ENCODE measurements around the gene PRRT2. TPM values are rescaled to one million over a fixed set of nuclear protein-coding genes. Genes with fewer than 3 reads are reported as not detected.

PRRT2 gene
- polyA plus RNA-seq, 2 of the 4 experiments (the other 2 are of a cell fraction): 0.25 to 0.44 TPM

DNA sequence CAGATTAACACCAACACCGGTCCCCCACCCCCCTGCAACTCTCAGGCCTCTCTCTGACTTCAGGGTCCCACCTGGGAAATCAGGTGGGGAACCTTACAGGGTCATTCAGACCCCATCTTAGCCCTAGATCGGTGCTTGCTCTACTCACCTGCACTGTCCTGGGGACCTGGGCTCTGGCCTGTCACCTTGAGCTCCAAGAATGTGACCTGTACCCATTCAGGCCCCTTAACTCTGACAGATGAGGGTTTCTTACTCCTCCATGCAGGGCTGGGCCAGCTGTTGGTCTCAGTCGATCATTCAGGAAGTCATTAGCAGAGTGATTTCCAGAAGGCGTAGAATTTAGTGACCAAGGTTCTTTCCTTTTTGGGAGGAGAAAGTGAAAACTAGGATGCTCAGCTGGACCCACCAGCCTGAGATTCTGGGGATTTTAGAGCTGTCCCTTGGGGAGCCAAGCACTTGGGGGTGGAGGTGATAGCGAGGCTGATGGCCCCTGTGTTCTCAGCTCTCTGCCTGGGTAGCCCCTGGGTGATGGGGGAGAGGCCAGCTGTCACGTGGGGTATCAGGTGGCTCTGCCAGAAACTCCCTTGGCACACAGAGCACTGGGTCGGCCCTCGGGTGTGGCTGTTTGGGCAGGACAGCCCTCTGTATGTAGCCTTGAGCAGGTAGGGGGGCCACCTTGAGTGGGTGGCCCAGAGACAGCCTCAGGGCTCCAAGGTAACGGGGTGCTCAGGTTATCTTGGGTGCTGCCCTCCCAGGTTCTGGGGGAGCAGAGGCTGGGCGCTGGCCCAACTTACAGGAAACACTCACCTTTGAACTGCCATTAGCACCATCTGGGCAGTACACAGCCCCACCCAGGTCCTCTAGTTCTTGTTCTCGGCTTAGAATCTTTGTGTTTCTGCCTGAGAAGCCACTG lies 9.0 kb downstream of the PRRT2 start:
- peaks cover 69% of the 10 kb centered on the region for H3K4me1 ChIP-seq
- ATAC-seq (peak; percentile 26 to 33; a peak in 5 of 6 replicates), FAIRE-seq (no peak), DNase-seq (ENCODE audit: low read depth in 1 of 2, low spot score in 1 of 2) (peak; percentile 59 to 77)
- H3K4me3 ChIP-seq: peak overlapping the region; percentile 61
- H3K4me2 ChIP-seq: peak overlapping the region; percentile 99
- ChIA-PET POLR2A (interaction anchor here (1.3 to 2.5 kb wide), 4 partner anchors 14 to 152 kb away, joined by 3 to 9 read pairs (median 6); partner anchors contain the start of genes MAZ, SEZ6L2 and TAOK2), CTCF (interaction anchor here (0.8 to 24.4 kb wide), 18 partner anchors 9 to 211 kb away, joined by 3 to 568 read pairs (median 4); partner anchors contain the start of genes CDIPT, MAZ and TLCD3B)
- H3K9me3 ChIP-seq: no peaks in the 10 kb centered on the region
- 2% methylated on average over 11 of the region's 11 CpGs for WGBS (ENCODE audit: missing lambda C conversion rate)
- H3K27ac ChIP-seq: peak overlapping the region; percentile 92 to 93
- TF ChIP-seq PHF8 (IDR thresholded peaks at IDR 0.05; ENCODE audit: borderline replicate concordance, low read depth) (no peak), HOXA7 (CRISPR knock-in tag; IDR thresholded peaks at IDR 0.05) (no peak), POLR2A (IDR thresholded peaks at IDR 0.05; ENCODE audit: low read length) (peak; percentile 12), HOXB13 (CRISPR knock-in tag; IDR thresholded peaks at IDR 0.05; ENCODE audit: low read depth) (no peak)
- TF ChIP-seq, protein P1, sequence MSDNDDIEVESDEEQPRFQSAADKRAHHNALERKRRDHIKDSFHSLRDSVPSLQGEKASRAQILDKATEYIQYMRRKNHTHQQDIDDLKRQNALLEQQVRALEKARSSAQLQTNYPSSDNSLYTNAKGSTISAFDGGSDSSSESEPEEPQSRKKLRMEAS (IDR thresholded peaks at IDR 0.05): peak; percentile 28; the same call in 1 of the 2 replicates
- TF ChIP-seq, protein P2, sequence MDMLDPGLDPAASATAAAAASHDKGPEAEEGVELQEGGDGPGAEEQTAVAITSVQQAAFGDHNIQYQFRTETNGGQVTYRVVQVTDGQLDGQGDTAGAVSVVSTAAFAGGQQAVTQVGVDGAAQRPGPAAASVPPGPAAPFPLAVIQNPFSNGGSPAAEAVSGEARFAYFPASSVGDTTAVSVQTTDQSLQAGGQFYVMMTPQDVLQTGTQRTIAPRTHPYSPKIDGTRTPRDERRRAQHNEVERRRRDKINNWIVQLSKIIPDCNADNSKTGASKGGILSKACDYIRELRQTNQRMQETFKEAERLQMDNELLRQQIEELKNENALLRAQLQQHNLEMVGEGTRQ (IDR thresholded peaks at IDR 0.05): peak; percentile 94

DNA sequence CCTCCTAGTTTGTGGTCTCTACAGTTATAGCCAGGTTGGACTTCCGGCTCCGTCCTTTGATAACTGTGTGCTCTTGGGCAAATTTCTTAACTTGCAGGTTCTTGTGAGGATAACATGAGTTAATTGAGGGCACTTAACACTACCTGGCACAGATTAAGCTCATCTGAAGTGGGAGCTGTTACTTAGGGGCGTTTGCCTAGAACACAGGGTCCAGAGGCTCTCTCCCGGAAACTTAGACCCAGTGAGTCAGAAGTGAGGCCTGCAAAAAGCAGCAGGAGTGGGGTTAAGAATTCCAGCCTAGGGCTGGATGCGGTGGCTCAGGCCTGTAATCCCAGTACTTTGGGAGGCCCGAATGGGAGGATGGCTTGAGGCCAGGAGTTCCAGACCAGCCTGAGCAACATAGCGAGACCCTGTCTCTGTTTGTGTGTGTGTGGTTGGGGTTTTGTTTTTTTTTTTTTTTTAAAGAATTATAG lies 9.7 kb downstream of the PRRT2 start:
- Histone ChIP-seq H3K27ac (peak overlapping the region; percentile 92 to 93), H3K9me3 (no peaks in the 10 kb centered on the region), H3K4me1 (peaks cover 76% of the 10 kb centered on the region), H3K4me2 (peak overlapping the region; percentile 99), H3K4me3 (peak overlapping the region; percentile 61)
- POLR2A ChIA-PET: interaction anchor here (0.6 to 2.5 kb wide), 4 partner anchors 26 to 78 kb away, joined by 3 to 9 read pairs (median 4); partner anchors contain the start of gene SEZ6L2
- no peak for TF ChIP-seq PHF8 (IDR thresholded peaks at IDR 0.05; ENCODE audit: borderline replicate concordance, low read depth)
- no peak for TF ChIP-seq BHLHE40 (IDR thresholded peaks at IDR 0.05; ENCODE audit: low read depth, low read length)
- no peak for TF ChIP-seq CHD4 (IDR thresholded peaks at IDR 0.05; ENCODE audit: borderline replicate concordance)
- no peak for TF ChIP-seq RNF2 (IDR thresholded peaks at IDR 0.05; ENCODE audit: borderline replicate concordance, low read depth)
- TF ChIP-seq, protein P1 (IDR thresholded peaks at IDR 0.05): peak; percentile 15; the same call in 1 of the 2 replicates
- TF ChIP-seq RFX5 (IDR thresholded peaks at IDR 0.05): no peak
- no peak for TF ChIP-seq EHMT2 (IDR thresholded peaks at IDR 0.05; ENCODE audit: low read depth)
- TF ChIP-seq, protein P3, sequence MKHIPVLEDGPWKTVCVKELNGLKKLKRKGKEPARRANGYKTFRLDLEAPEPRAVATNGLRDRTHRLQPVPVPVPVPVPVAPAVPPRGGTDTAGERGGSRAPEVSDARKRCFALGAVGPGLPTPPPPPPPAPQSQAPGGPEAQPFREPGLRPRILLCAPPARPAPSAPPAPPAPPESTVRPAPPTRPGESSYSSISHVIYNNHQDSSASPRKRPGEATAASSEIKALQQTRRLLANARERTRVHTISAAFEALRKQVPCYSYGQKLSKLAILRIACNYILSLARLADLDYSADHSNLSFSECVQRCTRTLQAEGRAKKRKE (CRISPR knock-in tag; IDR thresholded peaks at IDR 0.05; ENCODE audit: low read depth): no peak
- no peak for TF ChIP-seq FOSL2 (IDR thresholded peaks at IDR 0.05)
- peak; percentile 61 for TF ChIP-seq FOSL2 (CRISPR knock-in tag; IDR thresholded peaks at IDR 0.05)
- no peak for TF ChIP-seq MYC (IDR thresholded peaks at IDR 0.05; ENCODE audit: borderline replicate concordance, low read length)
- no peak for TF ChIP-seq NPAS2 (CRISPR knock-in tag; IDR thresholded peaks at IDR 0.05; ENCODE audit: borderline replicate concordance)
- peak; percentile 64 to 74 for DNase-seq (ENCODE audit: low read depth in 1 of 2, low spot score in 1 of 2)
- WGBS (ENCODE audit: missing lambda C conversion rate): 13% methylated on average over 7 of the region's 7 CpGs
- CTCF ChIA-PET: interaction anchor here (0.8 to 24.4 kb wide), 6 partner anchors 14 to 211 kb away, joined by 3 to 568 read pairs (median 4); partner anchors contain the start of genes KIF22 and MAZ
- FAIRE-seq: no peak
- peak in 1 of 2 experiments; percentile 41; a peak in 3 of 6 replicates for ATAC-seq

DNA sequence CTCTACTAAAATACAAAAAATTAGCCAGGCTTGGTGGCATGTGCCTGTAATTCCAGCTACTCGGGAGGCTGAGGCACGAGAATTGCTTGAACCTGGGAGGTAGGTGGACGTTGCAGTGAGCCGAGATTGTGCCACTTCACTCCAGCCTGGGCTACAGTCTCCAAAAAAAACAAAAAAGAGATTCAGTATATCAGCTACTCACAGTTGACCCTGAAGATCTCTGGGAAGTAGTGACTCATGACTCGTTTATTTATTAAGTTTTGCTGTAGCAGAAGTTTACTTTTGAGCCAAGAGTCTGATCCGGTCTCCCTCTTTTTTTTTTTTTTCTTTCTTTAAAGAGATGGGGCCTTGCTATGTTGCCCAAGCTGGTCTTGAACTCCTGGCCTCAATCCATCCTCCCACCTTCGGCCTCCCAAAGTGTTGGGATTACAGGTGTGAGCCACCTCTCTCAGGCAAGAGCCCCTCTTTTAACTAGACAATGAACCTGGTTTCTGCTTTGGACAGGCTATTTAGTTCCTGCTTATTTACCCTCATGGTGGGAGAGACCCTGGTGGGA lies 12.7 kb downstream of the PRRT2 start:
- 1% methylated on average over 7 of the region's 7 CpGs for WGBS (ENCODE audit: missing lambda C conversion rate)
- peak; percentile 67 to 68 for DNase-seq (ENCODE audit: low read depth in 1 of 2, low spot score in 1 of 2)
- H3K4me1 ChIP-seq: peaks cover 88% of the 10 kb centered on the region
- H3K27ac ChIP-seq: peak overlapping the region; percentile 92 to 93
- ChIA-PET CTCF (interaction anchor here (1.1 to 24.4 kb wide), 5 partner anchors 8 to 196 kb away, joined by 3 to 568 read pairs (median 3); partner anchors contain the start of gene PAGR1), POLR2A (interaction anchor here (0.6 to 1.1 kb wide), 5 partner anchors 9 to 900 kb away, joined by 3 to 5 read pairs (median 4); partner anchors contain the start of genes KIF22 and PAGR1)
- H3K4me3 ChIP-seq: peak overlapping the region; percentile 17
- H3K9me3 ChIP-seq: no peaks in the 10 kb centered on the region
- no peak for FAIRE-seq
- ATAC-seq: peak; percentile 30 to 46; a peak in 3 of 6 replicates
- TF ChIP-seq, protein P4, sequence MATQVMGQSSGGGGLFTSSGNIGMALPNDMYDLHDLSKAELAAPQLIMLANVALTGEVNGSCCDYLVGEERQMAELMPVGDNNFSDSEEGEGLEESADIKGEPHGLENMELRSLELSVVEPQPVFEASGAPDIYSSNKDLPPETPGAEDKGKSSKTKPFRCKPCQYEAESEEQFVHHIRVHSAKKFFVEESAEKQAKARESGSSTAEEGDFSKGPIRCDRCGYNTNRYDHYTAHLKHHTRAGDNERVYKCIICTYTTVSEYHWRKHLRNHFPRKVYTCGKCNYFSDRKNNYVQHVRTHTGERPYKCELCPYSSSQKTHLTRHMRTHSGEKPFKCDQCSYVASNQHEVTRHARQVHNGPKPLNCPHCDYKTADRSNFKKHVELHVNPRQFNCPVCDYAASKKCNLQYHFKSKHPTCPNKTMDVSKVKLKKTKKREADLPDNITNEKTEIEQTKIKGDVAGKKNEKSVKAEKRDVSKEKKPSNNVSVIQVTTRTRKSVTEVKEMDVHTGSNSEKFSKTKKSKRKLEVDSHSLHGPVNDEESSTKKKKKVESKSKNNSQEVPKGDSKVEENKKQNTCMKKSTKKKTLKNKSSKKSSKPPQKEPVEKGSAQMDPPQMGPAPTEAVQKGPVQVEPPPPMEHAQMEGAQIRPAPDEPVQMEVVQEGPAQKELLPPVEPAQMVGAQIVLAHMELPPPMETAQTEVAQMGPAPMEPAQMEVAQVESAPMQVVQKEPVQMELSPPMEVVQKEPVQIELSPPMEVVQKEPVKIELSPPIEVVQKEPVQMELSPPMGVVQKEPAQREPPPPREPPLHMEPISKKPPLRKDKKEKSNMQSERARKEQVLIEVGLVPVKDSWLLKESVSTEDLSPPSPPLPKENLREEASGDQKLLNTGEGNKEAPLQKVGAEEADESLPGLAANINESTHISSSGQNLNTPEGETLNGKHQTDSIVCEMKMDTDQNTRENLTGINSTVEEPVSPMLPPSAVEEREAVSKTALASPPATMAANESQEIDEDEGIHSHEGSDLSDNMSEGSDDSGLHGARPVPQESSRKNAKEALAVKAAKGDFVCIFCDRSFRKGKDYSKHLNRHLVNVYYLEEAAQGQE (IDR thresholded peaks at IDR 0.05): no peak
- TF ChIP-seq FOSL2 (IDR thresholded peaks at IDR 0.05): 0 out of 2 replicates have a peak, but pooled peaks have one; percentile 45
- peak; percentile 70 for TF ChIP-seq FOSL2 (CRISPR knock-in tag; IDR thresholded peaks at IDR 0.05)
- peak; percentile 8; the same call in 1 of the 3 replicates for TF ChIP-seq SMC3 (IDR thresholded peaks at IDR 0.05)
- peak overlapping the region; percentile 87 for H3K4me2 ChIP-seq
